Hepatocyte (in vitro differentiated cells): Measurements from ENCODE around the gene CLIP2. TPM values are rescaled to one million over a fixed set of nuclear protein-coding genes. Genes with fewer than 3 reads are reported as not detected.

Source experiments
- DNase-seq: peaks from one replicate; pipeline ENCODE4 v3.0.0-alpha.2; 2016; ENCODE audit warnings: low spot score
- H2AFZ ChIP-seq: fragments of 200-600 bp; sonication (generic); 2 replicates; pipeline ENCODE4 v1.6.0; 2016; ENCODE audit warnings: antibody characterized with exemption, mild to moderate bottlenecking
- H3K27ac ChIP-seq: fragments of 200-600 bp; sonication (generic); 2 replicates; pipeline ENCODE4 v1.5.1; 2016; ENCODE audit warnings: mild to moderate bottlenecking
- H3K27me3 ChIP-seq: fragments of 200-600 bp; sonication (generic); 2 replicates; pipeline ENCODE4 v1.6.1; 2016
- H3K36me3 ChIP-seq: fragments of 200-600 bp; sonication (generic); replicated peaks from 2 replicates; pipeline ENCODE4 v1.5.1; 2016; ENCODE audit warnings: low read depth; ENCODE audit not compliant: insufficient read depth
- H3K4me1 ChIP-seq: fragments of 200-600 bp; sonication (generic); 2 replicates; pipeline ENCODE4 v1.5.1; 2016; ENCODE audit warnings: mild to moderate bottlenecking, moderate library complexity; ENCODE audit not compliant: insufficient read depth
- H3K4me2 ChIP-seq: fragments of 200-600 bp; sonication (generic); 2 replicates; pipeline ENCODE4 v1.6.0; 2016
- H3K4me3 ChIP-seq: fragments of 200-600 bp; sonication (generic); 2 replicates; pipeline ENCODE4 v1.5.1; 2016; ENCODE audit warnings: mild to moderate bottlenecking
- H3K79me2 ChIP-seq: fragments of 200-600 bp; sonication (generic); 2 replicates; pipeline ENCODE4 v1.6.0; 2017; ENCODE audit warnings: mild to moderate bottlenecking
- H3K9me2 ChIP-seq: fragments of 200-600 bp; sonication (generic); replicated peaks from 2 replicates; pipeline ENCODE4 v1.6.0; 2017; ENCODE audit warnings: mild to moderate bottlenecking; ENCODE audit not compliant: insufficient read depth
- H3K9me3 ChIP-seq: fragments of 200-600 bp; sonication (generic); 2 replicates; pipeline ENCODE4 v1.5.1; 2016; ENCODE audit warnings: low read depth, mild to moderate bottlenecking
- H4K20me1 ChIP-seq: fragments of 200-600 bp; sonication (generic); 2 replicates; pipeline ENCODE4 v1.6.0; 2016; ENCODE audit warnings: mild to moderate bottlenecking; ENCODE audit not compliant: insufficient read depth, poor library complexity, severe bottlenecking
- EZH2 ChIP-seq: fragments of 200-600 bp; sonication (generic); IDR thresholded peaks from 2 replicates; pipeline ENCODE4 v1.6.1; 2016; ENCODE audit warnings: antibody characterized with exemption, mild to moderate bottlenecking, borderline replicate concordance
- EZH2phosphoT487 ChIP-seq: fragments of 200-600 bp; sonication (generic); IDR thresholded peaks from one replicate; pipeline ENCODE4 v1.6.1; 2018; ENCODE audit warnings: antibody characterized with exemption, mild to moderate bottlenecking, low read depth, moderate library complexity; ENCODE audit not compliant: unreplicated experiment, severe bottlenecking
- WGBS: methylation state at CpG from one replicate; pipeline ENCODE4 v1.1.6; 2016; ENCODE audit warnings: low lambda C conversion rate; ENCODE audit errors: missing lambda C conversion rate; 5-methylcytosine and 5-hydroxymethylcytosine counted together
- polyA plus RNA-seq: library from polyadenylated mRNA; unstranded; fragments of >200 nt; fragmentation: Nextera tagmentation; extraction: Ambion mirVana; gene quantifications from 2 replicates; pipeline ENCODE4 v1.2.1, GENCODE V29; 2016
- total RNA-seq: library from RNA; depleted of rRNA; stranded (reverse); fragments of >200 nt; gene quantifications from 2 replicates; pipeline ENCODE4 v1.2.3, GENCODE V29; 2014
- TF ChIP-seq, protein P1 (sequence below): fragments of 200-600 bp; sonication (generic); IDR thresholded peaks from 2 replicates; pipeline ENCODE4 v1.5.1; 2016; ENCODE audit warnings: antibody characterized with exemption, mild to moderate bottlenecking; ENCODE audit not compliant: poor library complexity

The CLIP2 gene
- total and polyA plus RNA-seq, 2 experiments from 2014 or later, result 17.9 to 28.5 TPM

DNA sequence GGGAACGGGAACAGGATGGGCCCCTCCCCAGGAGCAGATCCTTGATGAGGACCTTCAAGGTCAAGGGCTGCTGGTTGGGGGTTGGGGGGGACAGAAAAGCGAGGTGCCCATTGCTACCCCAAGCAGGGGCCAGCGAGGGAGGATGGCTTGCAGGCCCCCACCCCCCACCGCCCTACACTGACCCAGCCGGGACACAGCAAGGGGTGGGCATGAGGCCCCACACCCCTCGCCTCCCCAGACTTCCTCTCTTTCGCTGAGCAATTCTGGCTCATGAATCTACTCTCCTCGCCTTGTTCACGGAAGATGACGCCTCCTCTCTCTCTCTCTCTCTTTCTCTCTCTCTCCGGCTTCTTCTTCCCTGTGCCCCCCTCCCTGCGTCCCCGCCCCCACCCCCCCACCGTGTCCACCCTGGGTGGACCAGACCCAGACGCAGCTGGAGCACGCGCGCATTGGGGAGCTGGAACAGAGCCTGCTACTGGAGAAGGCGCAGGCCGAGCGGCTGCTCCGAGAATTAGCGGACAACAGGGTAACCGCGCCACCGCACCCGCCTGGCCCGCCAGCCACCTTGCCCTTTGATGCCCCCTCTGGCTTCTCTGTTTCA, 83.4 kb downstream of the CLIP2 start:
- Histone ChIP-seq H3K27me3 (no peaks in the 10 kb centered on the region), H3K9me2 (no peaks in the 10 kb centered on the region), H3K9me3 (no peaks in the 10 kb centered on the region), H4K20me1 (no peaks in the 10 kb centered on the region), H2AFZ (no peak overlapping the region), H3K27ac (no peak overlapping the region), H3K36me3 (no peaks in the 10 kb centered on the region), H3K79me2 (no peaks in the 10 kb centered on the region), H3K4me1 (peaks cover 16% of the 10 kb centered on the region), H3K4me3 (no peak overlapping the region), H3K4me2 (peak overlapping the region; percentile 48)
- TF ChIP-seq EZH2phosphoT487, result no peak
- no peak for TF ChIP-seq EZH2
- TF ChIP-seq, protein P1, sequence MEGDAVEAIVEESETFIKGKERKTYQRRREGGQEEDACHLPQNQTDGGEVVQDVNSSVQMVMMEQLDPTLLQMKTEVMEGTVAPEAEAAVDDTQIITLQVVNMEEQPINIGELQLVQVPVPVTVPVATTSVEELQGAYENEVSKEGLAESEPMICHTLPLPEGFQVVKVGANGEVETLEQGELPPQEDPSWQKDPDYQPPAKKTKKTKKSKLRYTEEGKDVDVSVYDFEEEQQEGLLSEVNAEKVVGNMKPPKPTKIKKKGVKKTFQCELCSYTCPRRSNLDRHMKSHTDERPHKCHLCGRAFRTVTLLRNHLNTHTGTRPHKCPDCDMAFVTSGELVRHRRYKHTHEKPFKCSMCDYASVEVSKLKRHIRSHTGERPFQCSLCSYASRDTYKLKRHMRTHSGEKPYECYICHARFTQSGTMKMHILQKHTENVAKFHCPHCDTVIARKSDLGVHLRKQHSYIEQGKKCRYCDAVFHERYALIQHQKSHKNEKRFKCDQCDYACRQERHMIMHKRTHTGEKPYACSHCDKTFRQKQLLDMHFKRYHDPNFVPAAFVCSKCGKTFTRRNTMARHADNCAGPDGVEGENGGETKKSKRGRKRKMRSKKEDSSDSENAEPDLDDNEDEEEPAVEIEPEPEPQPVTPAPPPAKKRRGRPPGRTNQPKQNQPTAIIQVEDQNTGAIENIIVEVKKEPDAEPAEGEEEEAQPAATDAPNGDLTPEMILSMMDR, result no peak
- peak; percentile 38 for DNase-seq
- 37% methylated on average over 18 of the region's 28 CpGs for WGBS

DNA sequence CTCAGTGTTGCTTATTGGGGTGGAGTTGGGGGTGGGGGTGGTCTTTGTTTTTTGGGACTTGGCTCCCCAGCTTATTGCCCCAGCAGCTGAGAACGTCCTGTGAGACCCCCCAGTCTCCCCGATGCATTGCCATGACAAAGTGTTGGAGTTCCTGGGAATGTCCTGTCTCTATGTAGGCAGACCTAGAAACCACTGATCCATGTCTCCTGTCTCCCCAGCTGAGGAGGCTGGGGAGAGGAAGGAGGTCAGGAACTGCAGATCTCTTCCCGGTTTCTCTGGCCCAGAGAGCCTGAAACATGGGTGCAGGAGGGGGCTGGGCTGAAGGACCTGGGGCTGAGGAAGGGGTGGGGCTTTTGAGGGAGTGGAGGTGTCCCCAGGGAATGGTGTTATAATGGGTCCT, 84.3 kb downstream of the CLIP2 start:
- WGBS, result 75% methylated on average over 3 of the region's 3 CpGs
- Histone ChIP-seq H3K4me2 (no peak overlapping the region), H3K79me2 (no peaks in the 10 kb centered on the region), H3K9me3 (no peaks in the 10 kb centered on the region), H2AFZ (no peak overlapping the region), H3K4me3 (no peak overlapping the region), H3K27ac (no peak overlapping the region), H3K4me1 (peaks cover 16% of the 10 kb centered on the region), H3K27me3 (no peaks in the 10 kb centered on the region), H3K36me3 (no peaks in the 10 kb centered on the region), H3K9me2 (no peaks in the 10 kb centered on the region), H4K20me1 (no peaks in the 10 kb centered on the region)
- TF ChIP-seq EZH2 (no peak), EZH2phosphoT487 (no peak)
- TF ChIP-seq, protein P1, result no peak
- DNase-seq, result no peak

DNA sequence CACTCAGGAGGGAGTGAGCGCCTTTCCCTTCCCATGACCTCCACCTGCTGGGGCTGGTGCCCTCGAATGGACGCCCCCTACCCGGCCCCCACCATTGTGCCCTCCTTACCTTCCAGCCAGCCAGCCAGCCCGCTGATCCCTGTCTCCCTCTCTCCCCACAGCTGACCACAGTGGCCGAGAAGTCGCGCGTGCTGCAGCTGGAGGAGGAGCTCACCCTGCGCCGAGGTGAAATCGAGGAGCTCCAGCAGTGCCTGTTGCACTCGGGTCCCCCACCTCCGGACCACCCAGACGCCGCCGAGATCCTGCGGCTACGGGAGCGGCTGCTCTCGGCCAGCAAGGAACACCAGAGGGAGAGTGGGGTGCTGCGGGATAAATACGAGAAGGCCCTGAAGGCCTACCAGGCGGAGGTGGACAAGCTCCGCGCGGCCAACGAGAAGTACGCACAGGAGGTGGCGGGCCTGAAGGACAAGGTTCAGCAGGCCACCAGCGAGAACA, 86.6 kb downstream of the CLIP2 start:
- peaks cover 16% of the 10 kb centered on the region for H3K4me1 ChIP-seq
- H3K4me2 ChIP-seq, result no peak overlapping the region
- no peak for TF ChIP-seq EZH2phosphoT487
- no peak for TF ChIP-seq EZH2
- TF ChIP-seq, protein P1, result no peak

More for the DNA sequence above, 86.6 kb downstream of the CLIP2 start:
- Histone ChIP-seq H3K9me3 (no peaks in the 10 kb centered on the region), H3K27me3 (no peaks in the 10 kb centered on the region), H3K79me2 (no peaks in the 10 kb centered on the region), H3K27ac (no peak overlapping the region), H2AFZ (no peak overlapping the region), H3K9me2 (no peaks in the 10 kb centered on the region), H4K20me1 (no peaks in the 10 kb centered on the region), H3K4me3 (no peak overlapping the region), H3K36me3 (no peaks in the 10 kb centered on the region)
- WGBS, result 96% methylated on average over 31 of the region's 31 CpGs
- no peak for DNase-seq
